Hypothalamus (tissue), 51 donors: ENCODE measurements around the gene PAK1.

Source experiments
- DNase-seq, 51 donors: peaks; one replicate each; lab custom pipeline; 2025; lab: John Stamatoyannopoulos, UW

The PAK1 gene

GRCh38 chr11:77320351-77320750 is 153.5 kb downstream of the PAK1 start:
- no peak for DNase-seq

DNA sequence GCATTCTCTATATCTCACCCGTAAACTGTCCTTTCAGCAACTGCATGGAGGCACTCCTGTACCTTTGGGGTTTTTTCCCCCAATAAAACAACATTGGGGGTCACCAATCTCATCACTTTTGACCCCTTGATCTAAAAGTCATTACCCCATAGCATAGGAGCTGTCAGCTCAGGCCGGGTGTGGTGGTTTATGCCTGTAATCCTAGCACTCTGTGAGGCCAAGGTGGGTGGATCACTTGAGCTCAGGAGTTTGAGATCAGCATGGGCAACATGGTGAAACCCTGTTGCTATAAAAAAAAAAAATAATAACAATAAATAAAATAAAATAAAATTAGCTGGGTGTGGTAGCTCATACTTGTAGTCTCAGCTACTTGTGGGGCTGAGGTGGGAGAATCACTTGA is 155.3 kb downstream of the PAK1 start:
- DNase-seq: no peak

GRCh38 chr11:77316733-77317342 is 157.1 kb downstream of the PAK1 start:
- no peak for DNase-seq

DNA sequence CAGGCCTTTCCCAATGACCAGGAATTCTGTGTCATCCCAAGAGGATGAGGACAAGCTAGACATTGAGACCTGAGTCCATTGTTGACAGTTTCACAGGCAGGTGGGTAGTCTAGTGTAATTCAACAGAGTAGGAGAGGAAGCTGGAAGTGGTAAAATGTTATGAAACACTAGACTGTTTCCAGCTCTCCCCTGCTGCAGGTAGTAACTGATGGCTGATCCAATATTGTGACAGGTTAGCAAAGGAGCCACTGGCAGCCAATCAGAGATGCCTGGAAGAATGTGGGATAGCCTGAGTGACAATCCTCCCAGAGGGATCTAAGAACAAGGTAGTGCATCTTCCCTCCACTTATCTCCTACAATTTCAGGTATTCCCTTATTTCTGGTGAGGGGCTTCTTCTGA is 161.8 kb downstream of the PAK1 start:
- no peak for DNase-seq

DNA sequence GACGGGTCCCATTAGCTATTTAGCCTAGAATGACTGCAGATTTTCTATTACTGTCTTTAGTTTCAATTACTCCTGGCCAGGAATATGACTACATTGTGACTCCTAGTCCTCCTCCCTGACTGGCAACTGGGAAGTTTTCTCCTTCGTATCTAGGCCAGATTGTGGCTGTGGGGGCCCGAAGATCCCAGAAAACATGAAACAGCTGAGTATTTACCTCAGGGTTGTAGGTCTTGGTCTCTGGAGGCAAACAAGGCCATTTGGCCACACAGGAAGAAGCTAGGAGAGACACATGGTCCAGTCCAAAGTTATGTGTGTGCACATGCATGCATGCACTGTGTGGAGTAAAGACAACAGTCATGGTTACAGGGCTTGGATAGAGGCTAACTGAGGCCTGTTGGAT is 162.2 kb downstream of the PAK1 start:
- no peak for DNase-seq

GRCh38 chr11:77310721-77311120 is 163.2 kb downstream of the PAK1 start:
- DNase-seq: no peak

- DNase-seq: no peak
These were observed 164.4 kb downstream of the PAK1 start for GRCh38 chr11:77309401-77310085.

DNA sequence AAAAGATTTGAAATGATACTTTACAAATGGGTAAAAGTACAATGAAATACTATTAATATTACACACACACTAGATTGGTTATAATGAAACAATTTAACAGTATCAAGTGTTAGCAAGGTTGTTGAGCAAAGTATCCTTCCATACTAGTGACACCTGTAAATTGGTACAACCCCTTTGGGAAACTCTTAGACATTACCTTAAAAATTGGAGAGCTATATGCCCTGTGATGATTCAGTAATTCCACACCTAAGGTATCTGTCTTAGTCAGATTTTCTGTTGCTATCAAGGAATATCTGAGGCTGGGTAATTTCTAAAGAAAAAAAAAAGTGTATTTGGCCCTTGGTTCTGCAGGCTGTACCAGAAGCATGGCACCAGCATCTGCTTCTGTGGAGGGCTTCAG is 165.1 kb downstream of the PAK1 start:
- DNase-seq: no peak

DNA sequence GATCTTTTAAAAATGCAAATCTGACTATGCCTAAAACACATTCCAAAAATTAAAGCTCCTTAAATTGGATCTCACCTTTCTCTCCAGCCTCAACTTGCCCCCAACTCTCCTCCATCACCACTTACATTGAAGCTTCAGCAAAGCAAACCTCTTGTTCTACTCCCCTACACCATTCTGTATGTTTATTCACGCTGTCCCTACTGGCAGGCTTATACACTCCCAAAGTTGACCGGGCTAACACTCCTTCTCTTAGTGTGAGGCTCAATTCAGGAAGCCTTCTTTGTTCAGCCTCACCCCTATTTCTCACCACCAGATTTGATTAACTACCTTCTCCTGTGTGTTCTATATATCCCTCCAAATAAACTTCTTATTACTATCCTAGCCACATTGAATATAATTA is 170.6 kb downstream of the PAK1 start:
- DNase-seq: no peak

DNA sequence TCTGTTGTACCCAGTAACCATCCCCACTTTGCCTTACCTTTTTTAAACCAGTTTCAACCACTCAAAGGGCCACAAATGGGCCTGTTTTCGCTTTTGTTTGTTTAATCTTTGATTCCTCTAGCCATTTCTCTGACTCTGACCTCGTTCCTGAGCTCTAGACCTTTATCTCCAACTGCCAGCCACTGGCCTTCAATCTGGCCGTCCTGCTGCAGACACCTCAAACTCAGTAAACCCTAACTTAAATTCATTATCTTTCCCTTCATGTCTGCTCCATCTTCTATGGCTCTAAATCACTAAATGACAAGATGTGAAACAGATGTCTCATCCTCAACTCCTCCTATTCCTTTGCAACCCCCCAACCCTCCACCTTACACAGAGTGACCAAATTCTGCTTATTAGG is 171.1 kb downstream of the PAK1 start:
- no peak for DNase-seq

DNA sequence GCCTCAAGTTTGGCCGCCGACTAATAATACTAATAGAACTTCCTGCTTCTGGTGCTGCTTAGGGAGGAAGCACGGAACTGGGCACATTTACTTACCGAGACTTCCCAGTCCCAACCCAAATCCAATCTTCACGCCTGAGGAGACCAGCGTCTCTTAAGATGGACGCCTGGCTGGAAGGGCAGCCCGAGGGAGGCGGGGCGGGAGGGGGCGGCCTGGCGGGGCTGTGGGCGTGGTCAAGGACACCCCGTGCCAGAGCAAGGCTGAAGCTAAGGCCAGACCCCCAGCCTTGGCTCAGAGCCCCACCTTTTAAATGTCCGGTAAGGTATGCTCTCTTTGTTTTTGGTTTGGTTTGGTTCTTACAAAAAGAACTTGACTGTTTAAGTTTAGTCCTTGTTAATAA is 172.4 kb downstream of the PAK1 start, which contains the start of gene GDPD4:
Gene GDPD4, minus strand, starts transcription at position 177 of the 400 bp plus-strand sequence. CDS start 16,549 bp downstream, outside the sequence.
- no peak for DNase-seq

DNA sequence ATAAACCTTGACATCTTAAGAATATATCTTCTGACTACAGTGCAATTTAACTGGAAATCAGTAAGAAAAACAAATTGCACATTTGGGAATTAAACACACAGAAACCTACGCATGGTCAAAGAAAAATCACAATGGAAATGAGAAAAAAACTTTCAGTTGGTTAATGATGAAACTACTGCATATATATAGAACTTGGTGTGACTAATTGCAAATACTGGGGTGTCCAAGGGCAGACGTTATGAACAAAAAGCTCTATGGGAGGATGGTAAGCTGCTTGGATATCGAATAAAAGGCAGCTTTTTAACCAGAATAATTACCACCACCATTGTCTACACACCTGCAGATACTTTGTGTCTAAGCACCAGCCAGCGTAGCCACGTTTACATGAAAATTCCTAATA is 173.2 kb downstream of the PAK1 start:
- no peak for DNase-seq

DNA sequence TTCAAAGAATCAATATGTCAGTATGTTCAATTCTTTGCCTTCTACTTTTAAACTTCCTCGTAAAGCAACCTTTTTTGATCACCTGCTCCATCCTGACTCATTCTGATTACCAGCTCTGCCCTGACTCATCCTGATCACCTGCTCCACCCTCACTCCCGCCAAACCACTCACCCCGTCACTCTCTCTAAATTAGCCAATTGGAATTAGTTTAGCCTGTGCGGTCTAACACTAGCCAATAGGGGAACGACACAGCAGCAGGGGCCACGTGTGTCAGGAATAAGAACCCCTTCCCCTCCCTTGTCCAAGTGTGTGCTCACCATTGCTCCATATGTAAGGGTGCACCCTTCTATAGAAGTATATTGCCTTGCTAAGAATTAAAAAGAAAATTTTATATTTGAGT is 173.9 kb downstream of the PAK1 start:
- peak in 1 of 51 donors; percentile 6 for DNase-seq

GRCh38 chr11:77299528-77299993 is 174.3 kb downstream of the PAK1 start:
- DNase-seq: no peak

DNA sequence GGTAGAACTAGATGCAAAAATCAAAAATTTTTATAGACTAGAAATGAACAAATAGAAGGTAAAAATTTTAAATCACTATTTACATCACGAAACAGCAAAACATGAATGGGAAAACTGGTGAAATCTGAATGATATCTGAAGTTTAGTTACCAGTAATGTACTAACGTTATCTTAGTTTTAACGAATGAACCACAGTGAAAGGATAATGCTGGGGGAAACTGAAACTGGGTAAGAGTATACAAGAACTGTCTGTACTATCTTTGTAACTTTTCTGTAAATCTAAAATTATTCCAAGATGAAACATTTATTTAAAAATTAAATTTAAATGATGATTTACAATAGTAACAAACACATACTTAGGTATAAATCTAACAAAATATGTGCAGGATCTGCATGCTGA is 179.9 kb downstream of the PAK1 start:
- DNase-seq: no peak

- DNase-seq: no peak
These were observed 184.2 kb downstream of the PAK1 start for GRCh38 chr11:77289737-77290136.

DNA sequence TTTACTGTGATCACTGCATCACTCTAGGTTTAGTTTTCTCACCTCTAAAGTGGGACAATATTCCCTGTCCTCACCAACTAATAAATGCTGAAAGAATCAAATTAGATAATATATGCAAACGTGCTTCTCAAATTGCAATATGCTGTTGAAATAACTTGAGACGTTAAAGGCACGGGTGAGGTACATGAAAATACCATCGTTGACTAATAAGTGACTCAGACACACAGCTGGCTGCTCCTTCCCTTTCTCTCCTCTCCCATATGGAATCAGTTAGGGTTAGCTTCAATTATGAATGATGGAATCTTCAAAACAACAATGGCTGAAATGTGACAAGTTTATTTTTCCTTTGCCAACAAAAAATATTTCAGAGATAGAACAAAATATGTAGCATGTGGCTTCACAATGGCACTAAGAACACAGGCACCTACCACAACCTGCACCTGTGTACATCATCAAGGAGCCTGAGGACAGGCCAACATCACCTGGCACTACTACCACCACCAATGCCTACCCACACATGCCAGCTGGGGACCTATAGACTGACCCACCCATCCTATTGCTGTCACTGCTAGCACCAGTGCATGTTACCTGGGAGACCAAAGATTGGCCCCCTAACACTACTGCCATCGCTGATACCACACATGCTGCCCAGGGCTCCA is 186.2 kb downstream of the PAK1 start:
- no peak for DNase-seq

GRCh38 chr11:77287136-77287535 is 186.8 kb downstream of the PAK1 start:
- no peak for DNase-seq

GRCh38 chr11:77284476-77285468 is 189.1 kb downstream of the PAK1 start:
- DNase-seq: no peak

GRCh38 chr11:77283101-77283500 is 190.8 kb downstream of the PAK1 start:
- no peak for DNase-seq
